ENCODE results near the gene CMTM5.
"Not testable (repeated sequence)": the region's sequence is repeated elsewhere in the genome, so short reads cannot be mapped to it uniquely, and the experiment has no call there.

The CMTM5 gene

GRCh38 chr14:23392613-23393012 lies 15.8 kb downstream of the CMTM5 start:
- POLR2A ChIA-PET, result no interaction called here
- no peak for TF ChIP-seq CTCF (IDR thresholded peaks at IDR 0.05; ENCODE audit: control extremely low read depth, extremely low read depth, low read depth, missing control alignments)
- no peak for DNase-seq (ENCODE audit: extremely low spot score)
- CTCF ChIA-PET, result interaction anchor here (0.9 to 5.7 kb wide), 3 partner anchors 13 to 69 kb away, joined by 3 to 33 read pairs (median 3); no protein-coding TSS in a partner anchor

- ChIA-PET POLR2A (no interaction called here), CTCF (interaction anchor here (5.7 kb wide), 1 partner anchor 17 kb away, joined by 33 read pairs; no protein-coding TSS in a partner anchor)
- TF ChIP-seq CTCF (IDR thresholded peaks at IDR 0.05; ENCODE audit: control extremely low read depth, extremely low read depth, low read depth, missing control alignments), result no peak
- DNase-seq (ENCODE audit: extremely low spot score), result no peak
Measured at GRCh38 chr14:23396126-23396525, 19.3 kb downstream of the CMTM5 start.

GRCh38 chr14:23396781-23397407 lies 20.0 kb downstream of the CMTM5 start:
- ChIA-PET CTCF (interaction anchor here (1.1 to 5.7 kb wide), 2 partner anchors 17 to 57 kb away, joined by 3 to 33 read pairs; no protein-coding TSS in a partner anchor), POLR2A (no interaction called here)
- no peak for DNase-seq (ENCODE audit: extremely low spot score)
- TF ChIP-seq CTCF (IDR thresholded peaks at IDR 0.05; ENCODE audit: control extremely low read depth, extremely low read depth, low read depth, missing control alignments), result no peak

GRCh38 chr14:23398348-23398747 lies 21.5 kb downstream of the CMTM5 start:
- DNase-seq (ENCODE audit: extremely low spot score), result no peak

GRCh38 chr14:23399136-23399535 lies 22.3 kb downstream of the CMTM5 start:
- POLR2A ChIA-PET, result no interaction called here
- CTCF ChIA-PET, result no interaction called here
- no peak for TF ChIP-seq CTCF (IDR thresholded peaks at IDR 0.05; ENCODE audit: control extremely low read depth, extremely low read depth, low read depth, missing control alignments)
- no peak for DNase-seq (ENCODE audit: extremely low spot score)

More at GRCh38 chr14:23398348-23398747, 21.5 kb downstream of the CMTM5 start:
- CTCF ChIA-PET, result interaction anchor here (0.6 kb wide), 1 partner anchor 11 kb away, joined by 3 read pairs; no protein-coding TSS in a partner anchor
- POLR2A ChIA-PET, result no interaction called here
- no peak for TF ChIP-seq CTCF (IDR thresholded peaks at IDR 0.05; ENCODE audit: control extremely low read depth, extremely low read depth, low read depth, missing control alignments)

GRCh38 chr14:23399591-23399990 lies 22.7 kb downstream of the CMTM5 start:
- DNase-seq (ENCODE audit: extremely low spot score), result no peak
- ChIA-PET POLR2A (no interaction called here), CTCF (no interaction called here)
- no peak for TF ChIP-seq CTCF (IDR thresholded peaks at IDR 0.05; ENCODE audit: control extremely low read depth, extremely low read depth, low read depth, missing control alignments)

GRCh38 chr14:23400496-23401149 lies 23.8 kb downstream of the CMTM5 start:
- POLR2A ChIA-PET; DNase-seq (ENCODE audit: extremely low spot score): not testable (repeated sequence)
- CTCF ChIA-PET, result interaction anchor here (1.4 to 2.4 kb wide), 2 partner anchors 20 to 31 kb away, joined by 3 to 8 read pairs; no protein-coding TSS in a partner anchor

Measured in GM10248 (cell line).